HepG2 (cell line): ENCODE data around the gene C1orf35. TPM values are rescaled to one million over a fixed set of nuclear protein-coding genes. Genes with fewer than 3 reads are reported as not detected.

Experiments
- ADNP ChIP-seq: sonication (generic); formaldehyde crosslinking; IDR thresholded peaks from 2 replicates; pipeline ENCODE4 v1.4.0; 2020; ENCODE audit warnings: missing genetic modification reagents
- EHMT2 ChIP-seq: fragments of 200-600 bp; sonication (generic); IDR thresholded peaks from 2 replicates; pipeline ENCODE4 v1.7.0; 2017; ENCODE audit warnings: antibody characterized with exemption, low read depth, low read length, borderline replicate concordance
- GATA4 ChIP-seq: sonication (generic); IDR thresholded peaks from 2 replicates; pipeline ENCODE4 v1.6.1; 2016; ENCODE audit warnings: antibody characterized with exemption, low read depth, borderline replicate concordance
- HDAC1 ChIP-seq: sonication (generic); formaldehyde crosslinking; IDR thresholded peaks from 2 replicates; pipeline ENCODE4 v1.5.1; 2020; ENCODE audit warnings: mild to moderate bottlenecking, missing genetic modification reagents
- HIVEP1 ChIP-seq: sonication (generic); formaldehyde crosslinking; IDR thresholded peaks from 2 replicates; pipeline ENCODE4 v1.4.0; 2020; ENCODE audit warnings: mild to moderate bottlenecking, missing genetic modification reagents
- HOXA7 ChIP-seq: sonication (generic); formaldehyde crosslinking; IDR thresholded peaks from 2 replicates; pipeline ENCODE4 v1.8.1; 2022; ENCODE audit warnings: mild to moderate bottlenecking, missing genetic modification reagents, moderate library complexity
- KLF15 ChIP-seq: sonication (generic); formaldehyde crosslinking; IDR thresholded peaks from 2 replicates; pipeline ENCODE4 v1.8.1; 2023; ENCODE audit warnings: borderline replicate concordance, mild to moderate bottlenecking, inconsistent platforms, missing genetic modification reagents, mixed read lengths
- KMT2B ChIP-seq: IDR thresholded peaks from 2 replicates; pipeline ENCODE4 v1.6.1; 2016; ENCODE audit warnings: missing genetic modification reagents, missing compliant biosample characterization
- PHF8 ChIP-seq: sonication (generic); formaldehyde crosslinking; IDR thresholded peaks from 2 replicates; pipeline ENCODE4 v1.5.0; 2020; ENCODE audit warnings: missing genetic modification reagents
- RBAK ChIP-seq: sonication (generic); formaldehyde crosslinking; IDR thresholded peaks from 2 replicates; pipeline ENCODE4 v1.5.1; 2020; ENCODE audit warnings: mild to moderate bottlenecking, missing genetic modification reagents
- RBFOX2 ChIP-seq: fragments of 200-400 bp; formaldehyde crosslinking; IDR thresholded peaks from 2 replicates; pipeline ENCODE4 v1.6.1; 2017; ENCODE audit warnings: low read depth, mild to moderate bottlenecking, low read length
- SP4 ChIP-seq: sonication (generic); formaldehyde crosslinking; IDR thresholded peaks from 2 replicates; pipeline ENCODE4 v1.8.1; 2023; ENCODE audit warnings: mild to moderate bottlenecking, missing genetic modification reagents
- SRSF9 ChIP-seq: fragments of 200-400 bp; formaldehyde crosslinking; IDR thresholded peaks from 2 replicates; pipeline ENCODE4 v1.6.1; 2018; ENCODE audit warnings: borderline replicate concordance, mild to moderate bottlenecking, low read depth, low read length; ENCODE audit not compliant: insufficient read depth, poor library complexity, severe bottlenecking
- TBX2 ChIP-seq: sonication (generic); formaldehyde crosslinking; IDR thresholded peaks from 2 replicates; pipeline ENCODE4 v1.5.0; 2020; ENCODE audit warnings: missing genetic modification reagents, mild to moderate bottlenecking, borderline replicate concordance
- TCF7 ChIP-seq: sonication (generic); IDR thresholded peaks from 2 replicates; pipeline ENCODE4 v1.6.1; 2016; ENCODE audit warnings: antibody characterized with exemption, low read depth
- TSC22D2 ChIP-seq: sonication (generic); formaldehyde crosslinking; IDR thresholded peaks from 2 replicates; pipeline ENCODE4 v1.5.1; 2020; ENCODE audit warnings: missing genetic modification reagents, mild to moderate bottlenecking, borderline replicate concordance
- U2AF2 ChIP-seq: fragments of 200-400 bp; formaldehyde crosslinking; IDR thresholded peaks from 2 replicates; pipeline ENCODE4 v1.6.1; 2017; ENCODE audit warnings: low read depth, mild to moderate bottlenecking, low read length
- ZFP1 ChIP-seq: IDR thresholded peaks from 2 replicates; pipeline ENCODE4 v1.6.1; 2016
- ZMYM2 ChIP-seq: sonication (generic); formaldehyde crosslinking; IDR thresholded peaks from 2 replicates; pipeline ENCODE4 v1.8.0; 2022; ENCODE audit warnings: mild to moderate bottlenecking, missing genetic modification reagents
- ZNF224 ChIP-seq: sonication (generic); formaldehyde crosslinking; IDR thresholded peaks from 2 replicates; pipeline ENCODE4 v1.5.0; 2020; ENCODE audit warnings: mild to moderate bottlenecking, missing genetic modification reagents
- ZNF326 ChIP-seq: sonication (generic); formaldehyde crosslinking; IDR thresholded peaks from 2 replicates; pipeline ENCODE4 v1.4.0; 2020; ENCODE audit warnings: missing genetic modification reagents, borderline replicate concordance
- polyA plus RNA-seq, 8 experiments: library from polyadenylated mRNA; depleted of rRNA in 3 of 8; stranded (reverse) in 7 of 8; unstranded in 1 of 8; fragments of >200 nt; fragmentation: Illumina TruSeq in 4 of 8; extraction: Trizol in 4 of 8; gene quantifications; 2 replicates each; pipeline versions ENCODE4 v1.2.1 to v1.2.3, GENCODE V29; 2011 to 2016; ENCODE audit warnings: low read depth in 4 of 8, missing spikeins in 1 of 8, mixed read lengths in 1 of 8; ENCODE audit not compliant: insufficient read depth in 1 of 8
- total RNA-seq, 5 experiments: library from RNA; depleted of rRNA; stranded (reverse); fragments of >200 nt; fragmentation: Illumina TruSeq; extraction: Trizol; gene quantifications; 2 replicates each; pipeline ENCODE4 v1.2.3, GENCODE V29; 2016; ENCODE audit warnings: low read depth in 1 of 5
- TF ChIP-seq, protein P1 (sequence below): IDR thresholded peaks from 2 replicates; pipeline ENCODE4 v1.6.1; 2012; ENCODE audit warnings: low read length, improper control_type of control experiment
- TF ChIP-seq, protein P2 (sequence below): IDR thresholded peaks from 2 replicates; pipeline ENCODE4 v1.6.1; 2016; ENCODE audit warnings: missing compliant biosample characterization, missing genetic modification reagents, borderline replicate concordance
- TF ChIP-seq, protein P3 (sequence below): sonication (generic); formaldehyde crosslinking; conservative IDR thresholded peaks from 2 replicates; pipeline ENCODE4 v1.8.0; 2022; ENCODE audit warnings: low read depth, missing genetic modification reagents

Gene C1orf35
- total and polyA plus RNA-seq, 2 of the 13 experiments (the other 11 are each of a cell fraction or from before 2014, with no cell fraction given) = 8.1 to 19.3 TPM

DNA sequence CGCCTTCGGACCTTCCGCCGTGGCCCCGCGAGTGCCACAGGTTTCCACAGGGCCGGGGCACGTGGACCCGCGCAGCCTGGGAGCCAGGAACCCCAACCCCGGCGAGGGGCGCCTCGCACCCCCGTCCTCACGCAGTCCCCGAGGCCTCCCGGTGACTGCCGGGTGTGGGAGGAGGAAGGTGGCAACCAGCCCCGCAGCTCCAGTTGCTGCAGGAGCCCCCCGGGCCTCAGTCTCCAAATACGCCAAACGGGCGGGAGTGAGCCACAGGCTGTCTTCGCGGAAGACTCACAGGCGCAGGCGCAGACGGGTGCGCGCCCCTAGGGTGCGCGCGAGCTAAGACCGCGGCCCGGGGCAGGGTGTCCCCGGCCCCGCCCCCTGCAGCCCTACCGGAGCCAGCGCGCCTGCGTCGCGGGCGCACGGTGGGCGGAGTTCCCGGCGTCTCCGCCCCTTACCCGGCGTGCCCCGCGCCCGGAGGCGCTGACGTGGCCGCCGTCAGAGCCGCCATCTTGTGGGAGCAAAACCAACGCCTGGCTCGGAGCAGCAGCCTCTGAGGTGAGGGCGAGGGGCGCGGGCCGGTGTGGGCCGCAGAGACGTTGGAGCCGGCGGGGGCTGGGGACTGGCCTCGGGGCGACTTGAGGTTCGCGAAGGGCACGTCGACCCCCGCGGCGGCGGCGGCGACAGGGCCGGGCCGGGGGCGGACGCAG, 20.8 kb downstream of the C1orf35 start, which contains the start of gene ARF1 (continued):
- peak; percentile 63; the same call in 1 of the 2 replicates for TF ChIP-seq KLF15 (CRISPR knock-in tag)
- no peak for TF ChIP-seq RBAK
- peak; percentile 58; the same call in 1 of the 2 replicates for TF ChIP-seq TBX2
- TF ChIP-seq U2AF2 = no peak
- no peak for TF ChIP-seq TSC22D2
- no peak for TF ChIP-seq TCF7
- peak; percentile 86 for TF ChIP-seq PHF8
- TF ChIP-seq ADNP (CRISPR knock-in tag) = peak; percentile 87; the same call in 1 of the 2 replicates
- no peak for TF ChIP-seq ZNF326 (CRISPR knock-in tag)
- peak; percentile 82 for TF ChIP-seq HDAC1 (CRISPR knock-in tag)
- TF ChIP-seq, protein P1, sequence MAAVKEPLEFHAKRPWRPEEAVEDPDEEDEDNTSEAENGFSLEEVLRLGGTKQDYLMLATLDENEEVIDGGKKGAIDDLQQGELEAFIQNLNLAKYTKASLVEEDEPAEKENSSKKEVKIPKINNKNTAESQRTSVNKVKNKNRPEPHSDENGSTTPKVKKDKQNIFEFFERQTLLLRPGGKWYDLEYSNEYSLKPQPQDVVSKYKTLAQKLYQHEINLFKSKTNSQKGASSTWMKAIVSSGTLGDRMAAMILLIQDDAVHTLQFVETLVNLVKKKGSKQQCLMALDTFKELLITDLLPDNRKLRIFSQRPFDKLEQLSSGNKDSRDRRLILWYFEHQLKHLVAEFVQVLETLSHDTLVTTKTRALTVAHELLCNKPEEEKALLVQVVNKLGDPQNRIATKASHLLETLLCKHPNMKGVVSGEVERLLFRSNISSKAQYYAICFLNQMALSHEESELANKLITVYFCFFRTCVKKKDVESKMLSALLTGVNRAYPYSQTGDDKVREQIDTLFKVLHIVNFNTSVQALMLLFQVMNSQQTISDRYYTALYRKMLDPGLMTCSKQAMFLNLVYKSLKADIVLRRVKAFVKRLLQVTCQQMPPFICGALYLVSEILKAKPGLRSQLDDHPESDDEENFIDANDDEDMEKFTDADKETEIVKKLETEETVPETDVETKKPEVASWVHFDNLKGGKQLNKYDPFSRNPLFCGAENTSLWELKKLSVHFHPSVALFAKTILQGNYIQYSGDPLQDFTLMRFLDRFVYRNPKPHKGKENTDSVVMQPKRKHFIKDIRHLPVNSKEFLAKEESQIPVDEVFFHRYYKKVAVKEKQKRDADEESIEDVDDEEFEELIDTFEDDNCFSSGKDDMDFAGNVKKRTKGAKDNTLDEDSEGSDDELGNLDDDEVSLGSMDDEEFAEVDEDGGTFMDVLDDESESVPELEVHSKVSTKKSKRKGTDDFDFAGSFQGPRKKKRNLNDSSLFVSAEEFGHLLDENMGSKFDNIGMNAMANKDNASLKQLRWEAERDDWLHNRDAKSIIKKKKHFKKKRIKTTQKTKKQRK = no peak
- TF ChIP-seq RBFOX2 = peak; percentile 95
- no peak for TF ChIP-seq SRSF9
- TF ChIP-seq, protein P2, sequence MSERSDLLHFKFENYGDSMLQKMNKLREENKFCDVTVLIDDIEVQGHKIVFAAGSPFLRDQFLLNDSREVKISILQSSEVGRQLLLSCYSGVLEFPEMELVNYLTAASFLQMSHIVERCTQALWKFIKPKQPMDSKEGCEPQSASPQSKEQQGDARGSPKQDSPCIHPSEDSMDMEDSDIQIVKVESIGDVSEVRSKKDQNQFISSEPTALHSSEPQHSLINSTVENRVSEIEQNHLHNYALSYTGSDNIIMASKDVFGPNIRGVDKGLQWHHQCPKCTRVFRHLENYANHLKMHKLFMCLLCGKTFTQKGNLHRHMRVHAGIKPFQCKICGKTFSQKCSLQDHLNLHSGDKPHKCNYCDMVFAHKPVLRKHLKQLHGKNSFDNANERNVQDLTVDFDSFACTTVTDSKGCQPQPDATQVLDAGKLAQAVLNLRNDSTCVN (CRISPR knock-in tag) = 0 out of 2 replicates have a peak, but pooled peaks have one; percentile 56
- no peak for TF ChIP-seq HOXA7
- TF ChIP-seq SP4 (CRISPR knock-in tag) = peak; percentile 88
- TF ChIP-seq EHMT2 = no peak
- no peak for TF ChIP-seq ZFP1 (CRISPR knock-in tag)
- TF ChIP-seq ZNF224 (CRISPR knock-in tag) = no peak
- no peak for TF ChIP-seq GATA4
- TF ChIP-seq HIVEP1 (CRISPR knock-in tag) = peak; percentile 73
- TF ChIP-seq, protein P3, sequence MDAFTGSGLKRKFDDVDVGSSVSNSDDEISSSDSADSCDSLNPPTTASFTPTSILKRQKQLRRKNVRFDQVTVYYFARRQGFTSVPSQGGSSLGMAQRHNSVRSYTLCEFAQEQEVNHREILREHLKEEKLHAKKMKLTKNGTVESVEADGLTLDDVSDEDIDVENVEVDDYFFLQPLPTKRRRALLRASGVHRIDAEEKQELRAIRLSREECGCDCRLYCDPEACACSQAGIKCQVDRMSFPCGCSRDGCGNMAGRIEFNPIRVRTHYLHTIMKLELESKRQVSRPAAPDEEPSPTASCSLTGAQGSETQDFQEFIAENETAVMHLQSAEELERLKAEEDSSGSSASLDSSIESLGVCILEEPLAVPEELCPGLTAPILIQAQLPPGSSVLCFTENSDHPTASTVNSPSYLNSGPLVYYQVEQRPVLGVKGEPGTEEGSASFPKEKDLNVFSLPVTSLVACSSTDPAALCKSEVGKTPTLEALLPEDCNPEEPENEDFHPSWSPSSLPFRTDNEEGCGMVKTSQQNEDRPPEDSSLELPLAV (CRISPR knock-in tag) = peak; percentile 73; the same call in 1 of the 2 replicates
- TF ChIP-seq KMT2B (CRISPR knock-in tag) = no peak; the same call in 1 of the 2 replicates
- TF ChIP-seq ZMYM2 (CRISPR knock-in tag) = peak; percentile 72; the same call in 1 of the 2 replicates
